Loucy (cell line): ENCODE data around the gene ARHGAP36.

Experiments used
- H2AFZ ChIP-seq: fragments of 200-600 bp; sonication (generic); 2 replicates; pipeline ENCODE4 v1.6.0; 2016; ENCODE audit warnings: antibody characterized with exemption, mild to moderate bottlenecking, low read length, moderate library complexity
- H3F3A ChIP-seq: fragments of 200-600 bp; 2 replicates; pipeline ENCODE4 v1.6.0; 2016; ENCODE audit warnings: antibody characterized with exemption, low read depth, mild to moderate bottlenecking
- H3K27me3 ChIP-seq: fragments of 200-600 bp; sonication (generic); 2 replicates; pipeline ENCODE4 v1.6.1; 2014; ENCODE audit warnings: low read length, mild to moderate bottlenecking; ENCODE audit not compliant: insufficient read depth, poor library complexity, severe bottlenecking
- H3K36me3 ChIP-seq: fragments of 200-600 bp; sonication (generic); 2 replicates; pipeline ENCODE4 v1.6.1; 2016; ENCODE audit warnings: low read length; ENCODE audit not compliant: insufficient read depth
- H3K4me1 ChIP-seq: fragments of 200-600 bp; sonication (generic); 2 replicates; pipeline ENCODE4 v1.5.1; 2014; ENCODE audit warnings: low read length, mild to moderate bottlenecking; ENCODE audit not compliant: insufficient read depth, poor library complexity, severe bottlenecking
- H3K4me2 ChIP-seq: fragments of 200-600 bp; sonication (generic); 2 replicates; pipeline ENCODE4 v1.6.0; 2014; ENCODE audit warnings: antibody characterized with exemption, low read length, low read depth, mild to moderate bottlenecking; ENCODE audit not compliant: poor library complexity, severe bottlenecking
- H3K4me3 ChIP-seq: fragments of 200-600 bp; sonication (generic); 2 replicates; pipeline ENCODE4 v1.5.1; 2014; ENCODE audit warnings: low read length, mild to moderate bottlenecking, mixed read lengths; ENCODE audit not compliant: poor library complexity, severe bottlenecking
- H3K79me2 ChIP-seq: fragments of 200-600 bp; sonication (generic); 2 replicates; pipeline ENCODE4 v1.6.1; 2014; ENCODE audit warnings: low read length; ENCODE audit not compliant: insufficient read depth
- H3K9ac ChIP-seq: fragments of 200-600 bp; sonication (generic); 2 replicates; pipeline ENCODE4 v1.6.0; 2014; ENCODE audit warnings: mild to moderate bottlenecking, low read depth, low read length, moderate library complexity; ENCODE audit not compliant: poor library complexity, severe bottlenecking
- H3K9me2 ChIP-seq: fragments of 200-600 bp; sonication (generic); replicated peaks from 2 replicates; pipeline ENCODE4 v1.6.1; 2016; ENCODE audit warnings: low read depth, low read length, mixed read lengths
- H3K9me3 ChIP-seq: fragments of 200-600 bp; sonication (generic); 2 replicates; pipeline ENCODE4 v1.6.1; 2014; ENCODE audit warnings: mild to moderate bottlenecking, antibody characterized with exemption, low read length, low read depth; ENCODE audit not compliant: insufficient read depth
- H4K20me1 ChIP-seq: fragments of 200-600 bp; sonication (generic); 2 replicates; pipeline ENCODE4 v1.6.0; 2014; ENCODE audit warnings: antibody characterized with exemption, low read length, mild to moderate bottlenecking; ENCODE audit not compliant: insufficient read depth, poor library complexity, severe bottlenecking
- CTCF ChIP-seq: fragments of 200-600 bp; sonication (generic); conservative IDR thresholded peaks from 2 replicates; pipeline ENCODE4 v1.5.1; 2014; ENCODE audit warnings: mild to moderate bottlenecking, antibody characterized with exemption, low read length
- EZH2phosphoT487 ChIP-seq: fragments of 200-600 bp; IDR thresholded peaks from 2 replicates; pipeline ENCODE4 v1.6.1; 2018; ENCODE audit warnings: antibody characterized with exemption, mild to moderate bottlenecking, moderate library complexity, borderline replicate concordance

Gene ARHGAP36

GRCh38 chrX:131072871-131073571 is 14.9 kb downstream of the ARHGAP36 start:
- Histone ChIP-seq H3K4me2 (no peak overlapping the region), H3F3A (no peaks in the 10 kb centered on the region), H2AFZ (no peak overlapping the region), H3K9me2 (no peaks in the 10 kb centered on the region), H3K27me3 (no peaks in the 10 kb centered on the region), H3K9ac (no peak overlapping the region), H3K9me3 (no peaks in the 10 kb centered on the region), H3K4me3 (no peak overlapping the region), H4K20me1 (no peaks in the 10 kb centered on the region), H3K79me2 (no peaks in the 10 kb centered on the region), H3K36me3 (no peaks in the 10 kb centered on the region), H3K4me1 (no peaks in the 10 kb centered on the region)
- TF ChIP-seq CTCF, result no peak
- no peak for TF ChIP-seq EZH2phosphoT487

- Histone ChIP-seq H3K9ac (no peak overlapping the region), H3K36me3 (no peaks in the 10 kb centered on the region), H3K4me1 (no peaks in the 10 kb centered on the region), H3F3A (no peaks in the 10 kb centered on the region), H3K9me3 (no peaks in the 10 kb centered on the region), H3K9me2 (no peaks in the 10 kb centered on the region), H3K79me2 (no peaks in the 10 kb centered on the region), H3K27me3 (no peaks in the 10 kb centered on the region), H4K20me1 (no peaks in the 10 kb centered on the region), H2AFZ (no peak overlapping the region), H3K4me2 (no peak overlapping the region), H3K4me3 (no peak overlapping the region)
- TF ChIP-seq CTCF (no peak), EZH2phosphoT487 (no peak)
Observed at GRCh38 chrX:131073607-131074006, 15.5 kb downstream of the ARHGAP36 start.

GRCh38 chrX:131081772-131082740 is 23.9 kb downstream of the ARHGAP36 start:
- Histone ChIP-seq H3K4me1 (no peaks in the 10 kb centered on the region), H4K20me1 (no peaks in the 10 kb centered on the region), H3F3A (no peaks in the 10 kb centered on the region), H3K9ac (no peak overlapping the region), H3K9me2 (no peaks in the 10 kb centered on the region), H3K9me3 (no peaks in the 10 kb centered on the region), H3K4me2 (no peak overlapping the region), H3K79me2 (no peaks in the 10 kb centered on the region), H3K27me3 (no peaks in the 10 kb centered on the region), H3K4me3 (no peak overlapping the region), H2AFZ (no peak overlapping the region), H3K36me3 (no peaks in the 10 kb centered on the region)
- TF ChIP-seq CTCF (no peak), EZH2phosphoT487 (no peak)
